DOHH2 (cell line): ENCODE data around the gene MAGIX.
A peak's percentile ranks its signal among the peaks of the same experiment; 100 is the strongest.

Source experiments
- H3F3A ChIP-seq: fragments of 200-600 bp; sonication (generic), shearing (Covaris generic); 2 replicates; pipeline ENCODE4 v1.6.0; 2016; ENCODE audit warnings: antibody characterized with exemption, mild to moderate bottlenecking; ENCODE audit not compliant: control insufficient read depth, insufficient read depth
- H3K27ac ChIP-seq: fragments of 200-600 bp; sonication (generic); 2 replicates; pipeline ENCODE4 v1.5.1; 2014; ENCODE audit warnings: low read depth, mild to moderate bottlenecking, low read length, moderate library complexity
- H3K27me3 ChIP-seq: fragments of 200-600 bp; sonication (generic); 2 replicates; pipeline ENCODE4 v1.6.1; 2014; ENCODE audit warnings: mild to moderate bottlenecking, low read length, mixed read lengths; ENCODE audit not compliant: control insufficient read depth
- H3K36me3 ChIP-seq: fragments of 200-600 bp; sonication (generic); 2 replicates; pipeline ENCODE4 v1.6.1; 2014; ENCODE audit warnings: mild to moderate bottlenecking, low read length, moderate library complexity, mixed read lengths; ENCODE audit not compliant: control insufficient read depth
- H3K4me1 ChIP-seq: fragments of 200-600 bp; sonication (generic); 2 replicates; pipeline ENCODE4 v1.6.1; 2014; ENCODE audit warnings: mild to moderate bottlenecking, low read length, mixed read lengths; ENCODE audit not compliant: control insufficient read depth
- H3K4me2 ChIP-seq: fragments of 200-600 bp; sonication (generic); 2 replicates; pipeline ENCODE4 v1.6.0; 2014; ENCODE audit warnings: mild to moderate bottlenecking, low read length, moderate library complexity
- H3K4me3 ChIP-seq: fragments of 200-600 bp; sonication (generic); 2 replicates; pipeline ENCODE4 v1.5.1; 2014; ENCODE audit warnings: mild to moderate bottlenecking, low read length, mixed read lengths
- H3K79me2 ChIP-seq: fragments of 200-600 bp; sonication (generic); 2 replicates; pipeline ENCODE4 v1.6.1; 2014; ENCODE audit warnings: mild to moderate bottlenecking, low read length, mixed read lengths; ENCODE audit not compliant: control insufficient read depth
- H3K9me2 ChIP-seq: fragments of 200-600 bp; sonication (generic); replicated peaks from 2 replicates; pipeline ENCODE4 v1.6.1; 2014; ENCODE audit warnings: mild to moderate bottlenecking, low read length, mixed read lengths; ENCODE audit not compliant: control insufficient read depth
- H3K9me3 ChIP-seq: fragments of 200-600 bp; sonication (generic); 2 replicates; pipeline ENCODE4 v1.6.1; 2014; ENCODE audit warnings: antibody characterized with exemption, low read length, mixed read lengths; ENCODE audit not compliant: control insufficient read depth, insufficient read depth
- H4K20me1 ChIP-seq: fragments of 200-600 bp; sonication (generic); 2 replicates; pipeline ENCODE4 v1.6.0; 2014; ENCODE audit warnings: low read depth, mild to moderate bottlenecking, antibody characterized with exemption, low read length, moderate library complexity; ENCODE audit not compliant: control insufficient read depth, insufficient read depth
- EZH2phosphoT487 ChIP-seq: fragments of 200-600 bp; sonication (generic); IDR thresholded peaks from 2 replicates; pipeline ENCODE4 v1.6.1; 2017; ENCODE audit warnings: borderline replicate concordance, mild to moderate bottlenecking, antibody characterized with exemption, low read length, moderate library complexity, mixed read lengths
- TF ChIP-seq, protein P1 (sequence below): fragments of 200-600 bp; sonication (generic); IDR thresholded peaks from one replicate; pipeline ENCODE4 v1.5.1; 2014; ENCODE audit warnings: antibody characterized with exemption, mild to moderate bottlenecking, low read depth, low read length; ENCODE audit not compliant: poor library complexity, severe bottlenecking

The MAGIX gene

DNA sequence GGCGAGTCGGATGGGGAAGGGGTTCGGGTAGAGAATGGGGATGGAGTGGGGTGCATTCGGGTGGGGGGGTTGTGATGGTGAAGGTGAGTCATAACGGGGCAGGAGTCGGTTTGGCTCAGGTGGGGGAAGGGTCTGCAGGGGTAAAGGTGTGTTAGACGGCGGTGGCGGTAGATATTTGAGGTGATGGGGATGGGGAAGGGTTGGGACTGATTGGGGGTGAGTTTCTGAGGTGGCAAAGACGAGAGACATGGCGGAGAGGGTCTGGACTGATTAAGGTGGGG is 36.7 kb downstream of the MAGIX start:
- Histone ChIP-seq H4K20me1 (no peaks in the 10 kb centered on the region), H3K27me3 (no peaks in the 10 kb centered on the region; the same call in 1 of the 2 replicates), H3K9me2 (no peaks in the 10 kb centered on the region), H3K27ac (no peak overlapping the region), H3K4me1 (peaks cover 6% of the 10 kb centered on the region), H3F3A (no peaks in the 10 kb centered on the region), H3K4me2 (peak overlapping the region; percentile 64; the same call in 1 of the 2 replicates), H3K4me3 (peak overlapping the region; percentile 60; the same call in 1 of the 2 replicates), H3K36me3 (no peaks in the 10 kb centered on the region), H3K79me2 (no peaks in the 10 kb centered on the region), H3K9me3 (no peaks in the 10 kb centered on the region)
- TF ChIP-seq, protein P1, sequence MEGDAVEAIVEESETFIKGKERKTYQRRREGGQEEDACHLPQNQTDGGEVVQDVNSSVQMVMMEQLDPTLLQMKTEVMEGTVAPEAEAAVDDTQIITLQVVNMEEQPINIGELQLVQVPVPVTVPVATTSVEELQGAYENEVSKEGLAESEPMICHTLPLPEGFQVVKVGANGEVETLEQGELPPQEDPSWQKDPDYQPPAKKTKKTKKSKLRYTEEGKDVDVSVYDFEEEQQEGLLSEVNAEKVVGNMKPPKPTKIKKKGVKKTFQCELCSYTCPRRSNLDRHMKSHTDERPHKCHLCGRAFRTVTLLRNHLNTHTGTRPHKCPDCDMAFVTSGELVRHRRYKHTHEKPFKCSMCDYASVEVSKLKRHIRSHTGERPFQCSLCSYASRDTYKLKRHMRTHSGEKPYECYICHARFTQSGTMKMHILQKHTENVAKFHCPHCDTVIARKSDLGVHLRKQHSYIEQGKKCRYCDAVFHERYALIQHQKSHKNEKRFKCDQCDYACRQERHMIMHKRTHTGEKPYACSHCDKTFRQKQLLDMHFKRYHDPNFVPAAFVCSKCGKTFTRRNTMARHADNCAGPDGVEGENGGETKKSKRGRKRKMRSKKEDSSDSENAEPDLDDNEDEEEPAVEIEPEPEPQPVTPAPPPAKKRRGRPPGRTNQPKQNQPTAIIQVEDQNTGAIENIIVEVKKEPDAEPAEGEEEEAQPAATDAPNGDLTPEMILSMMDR = no peak
- TF ChIP-seq EZH2phosphoT487 = no peak

DNA sequence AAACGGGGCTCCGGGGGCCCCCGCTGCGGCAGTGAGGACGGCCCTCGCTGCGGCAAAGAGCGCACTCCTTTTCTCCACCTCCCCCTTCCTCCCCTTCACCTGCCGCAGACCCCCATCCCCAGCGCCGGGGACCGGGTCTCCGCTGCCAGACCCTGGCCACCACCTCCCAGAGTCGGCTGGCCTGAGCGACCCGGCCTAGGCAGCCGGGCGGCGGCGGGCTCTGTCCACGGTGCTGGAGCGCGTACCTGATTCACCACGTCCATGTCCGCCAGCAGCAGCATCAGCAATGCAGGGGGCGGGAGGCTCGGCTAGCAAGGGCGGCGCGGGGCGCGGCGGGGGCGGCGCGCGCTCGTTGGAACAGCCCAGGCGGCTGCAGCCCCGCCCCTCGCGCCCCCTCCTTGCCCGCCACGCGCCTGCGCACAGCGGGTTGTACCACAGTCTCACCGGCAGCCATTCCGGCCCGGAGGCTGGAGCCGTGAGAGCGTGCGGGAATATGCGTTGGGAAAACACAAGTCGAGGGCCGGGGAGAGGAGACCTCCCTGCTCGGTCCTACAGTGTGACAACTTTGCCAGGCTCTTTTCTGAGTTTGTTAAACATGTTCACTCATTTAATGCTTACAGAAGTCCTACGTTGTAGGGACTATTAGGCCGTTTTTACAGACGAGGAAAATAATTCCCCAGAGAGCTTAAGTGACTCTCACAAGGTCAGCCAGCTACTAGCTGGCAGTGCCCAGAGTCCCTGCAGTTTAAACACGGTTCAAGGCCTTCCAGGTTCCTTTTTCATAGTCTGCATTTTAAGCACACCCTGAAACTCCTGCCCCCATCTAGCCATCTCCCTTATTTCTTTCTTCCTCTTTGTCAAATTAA is 37.6 kb downstream of the MAGIX start, which contains the start of gene SYP:
Gene SYP, minus strand, starts transcription at position 288 of the 866 bp plus-strand sequence. Its CDS starts 7 bp downstream, at position 281.
- TF ChIP-seq, protein P1 = no peak
- TF ChIP-seq EZH2phosphoT487 = no peak
- peak within 1 kb of the TSS; percentile 60 for H3K4me3 ChIP-seq
- no peaks in the 10 kb centered on the region for H3K9me3 ChIP-seq
- H3K4me2 ChIP-seq = peak within 1 kb of the TSS; percentile 64
- no peaks in the 10 kb centered on the region for H3K9me2 ChIP-seq
- no peaks in the 10 kb centered on the region for H3K79me2 ChIP-seq
- no peaks in the 10 kb centered on the region for H3K36me3 ChIP-seq
- H4K20me1 ChIP-seq = no peaks in the 10 kb centered on the region
- H3F3A ChIP-seq = no peaks in the 10 kb centered on the region
- H3K27ac ChIP-seq = no peak within 1 kb of the TSS
- H3K27me3 ChIP-seq = no peaks in the 10 kb centered on the region; the same call in 1 of the 2 replicates
- peaks cover 6% of the 10 kb centered on the region for H3K4me1 ChIP-seq

DNA sequence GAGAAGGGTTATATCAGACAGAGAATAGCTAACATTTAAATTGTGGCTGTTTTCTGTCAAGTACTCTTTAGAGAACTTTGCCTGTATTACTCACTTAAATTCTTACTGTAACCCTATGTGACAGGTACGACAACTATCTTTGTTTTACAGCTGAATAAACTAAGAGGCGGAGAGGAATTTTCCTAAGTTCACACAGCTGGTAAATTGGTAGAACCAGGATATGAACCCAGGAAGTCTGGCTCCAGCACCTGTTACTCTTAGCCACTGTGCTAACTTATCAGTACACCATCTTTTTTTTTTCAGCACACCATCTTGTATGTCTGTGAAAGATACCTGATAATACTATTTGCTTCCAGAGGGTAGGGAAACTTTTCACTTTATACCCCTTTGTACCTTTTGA is 39.5 kb downstream of the MAGIX start:
- TF ChIP-seq, protein P1 = no peak
- no peak for TF ChIP-seq EZH2phosphoT487
- H3K4me1 ChIP-seq = peaks cover 6% of the 10 kb centered on the region
- H3K36me3 ChIP-seq = no peaks in the 10 kb centered on the region
- H3K27ac ChIP-seq = no peak overlapping the region
- H3F3A ChIP-seq = no peaks in the 10 kb centered on the region
- H3K9me2 ChIP-seq = no peaks in the 10 kb centered on the region
- no peak overlapping the region for H3K4me2 ChIP-seq
- H3K27me3 ChIP-seq = no peaks in the 10 kb centered on the region; the same call in 1 of the 2 replicates
- H3K79me2 ChIP-seq = no peaks in the 10 kb centered on the region
- H3K9me3 ChIP-seq = no peaks in the 10 kb centered on the region
- H4K20me1 ChIP-seq = no peaks in the 10 kb centered on the region
- H3K4me3 ChIP-seq = no peak overlapping the region
